RWPE1 (cell line): ENCODE data around the gene SCD5.

ENCODE experiments used
- CTCF ChIA-PET: fragments of 350-600 bp; sonication (Branson Sonifier 250); formaldehyde crosslinking; extraction: SDS; loops from one replicate; lab custom pipeline; 2021; lab: Yijun Ruan, JAX
- POLR2A ChIA-PET: fragments of 400-600 bp; formaldehyde crosslinking; extraction: SDS; loops from one replicate; lab custom pipeline; 2020; ENCODE audit warnings: antibody characterized with exemption; ENCODE audit not compliant: low non-redundant PET; lab: Yijun Ruan, JAX
- DNase-seq: peaks from one replicate; pipeline ENCODE4 v3.0.0; 2012; ENCODE audit warnings: low spot score
- H3K27ac ChIP-seq: fragments of 450-650 bp; 2 replicates; pipeline ENCODE4 v1.5.1; 2017
- CTCF ChIP-seq: fragments of 450-650 bp; conservative IDR thresholded peaks from 2 replicates; pipeline ENCODE4 v1.5.1; 2017; ENCODE audit warnings: low read depth, mild to moderate bottlenecking

SCD5 gene

GRCh38 chr4:82790060-82790660, 8.4 kb downstream of the SCD5 start:
- CTCF ChIA-PET: interaction anchor here (1.1 to 1.6 kb wide), 2 partner anchors 58 to 68 kb away, joined by 3 to 9 read pairs; no protein-coding TSS in a partner anchor
- POLR2A ChIA-PET: no interaction called here
- no peak for TF ChIP-seq CTCF
- no peak overlapping the region for H3K27ac ChIP-seq
- no peak for DNase-seq

GRCh38 chr4:82789025-82789776, 9.4 kb downstream of the SCD5 start:
- CTCF ChIA-PET: interaction anchor here (0.6 to 1.6 kb wide), 3 partner anchors 57 to 318 kb away, joined by 3 to 9 read pairs (median 3); no protein-coding TSS in a partner anchor
- no peak overlapping the region for H3K27ac ChIP-seq
- no peak for TF ChIP-seq CTCF
- no peak for DNase-seq
- POLR2A ChIA-PET: no interaction called here

GRCh38 chr4:82787342-82787741, 11.3 kb downstream of the SCD5 start:
- POLR2A ChIA-PET: no interaction called here
- peak; percentile 28 for DNase-seq
- CTCF ChIA-PET: no interaction called here
- no peak for TF ChIP-seq CTCF
- H3K27ac ChIP-seq: no peak overlapping the region

- H3K27ac ChIP-seq: no peak overlapping the region
- POLR2A ChIA-PET: no interaction called here
- CTCF ChIA-PET: no interaction called here
- DNase-seq: no peak
- no peak for TF ChIP-seq CTCF
These were observed 11.8 kb downstream of the SCD5 start for GRCh38 chr4:82786828-82787227.

- peak; percentile 87 for DNase-seq
- POLR2A ChIA-PET: no interaction called here
- CTCF ChIA-PET: interaction anchor here (1.2 to 1.9 kb wide), 2 partner anchors 14 to 64 kb away, joined by 5 to 6 read pairs; no protein-coding TSS in a partner anchor
These were observed 12.8 kb downstream of the SCD5 start for GRCh38 chr4:82785611-82786400.

More at GRCh38 chr4:82785611-82786400, 12.8 kb downstream of the SCD5 start:
- H3K27ac ChIP-seq: no peak overlapping the region
- no peak for TF ChIP-seq CTCF
